ENCODE results near the gene C17orf67.

The C17orf67 gene

DNA sequence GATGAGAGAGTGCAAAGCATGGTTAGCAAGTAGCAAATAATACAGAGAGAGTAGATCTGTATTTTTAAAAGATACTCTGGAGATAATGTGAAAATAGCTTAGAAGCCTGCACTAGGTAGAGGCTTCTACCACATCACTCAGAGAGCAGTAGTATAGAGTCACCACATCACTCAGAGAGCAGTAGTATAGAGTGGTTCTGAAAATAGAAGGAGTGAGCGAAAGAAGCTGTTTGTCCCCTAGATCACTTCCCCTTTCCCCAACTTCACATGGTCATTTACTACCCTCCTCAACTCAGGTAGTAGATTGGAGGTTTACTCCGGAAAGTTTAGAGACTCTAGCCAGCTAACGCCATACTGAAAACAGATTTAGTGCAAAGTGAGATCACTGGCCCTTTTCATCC is 17.3 kb upstream of the C17orf67 start:
- TF ChIP-seq, protein P1, sequence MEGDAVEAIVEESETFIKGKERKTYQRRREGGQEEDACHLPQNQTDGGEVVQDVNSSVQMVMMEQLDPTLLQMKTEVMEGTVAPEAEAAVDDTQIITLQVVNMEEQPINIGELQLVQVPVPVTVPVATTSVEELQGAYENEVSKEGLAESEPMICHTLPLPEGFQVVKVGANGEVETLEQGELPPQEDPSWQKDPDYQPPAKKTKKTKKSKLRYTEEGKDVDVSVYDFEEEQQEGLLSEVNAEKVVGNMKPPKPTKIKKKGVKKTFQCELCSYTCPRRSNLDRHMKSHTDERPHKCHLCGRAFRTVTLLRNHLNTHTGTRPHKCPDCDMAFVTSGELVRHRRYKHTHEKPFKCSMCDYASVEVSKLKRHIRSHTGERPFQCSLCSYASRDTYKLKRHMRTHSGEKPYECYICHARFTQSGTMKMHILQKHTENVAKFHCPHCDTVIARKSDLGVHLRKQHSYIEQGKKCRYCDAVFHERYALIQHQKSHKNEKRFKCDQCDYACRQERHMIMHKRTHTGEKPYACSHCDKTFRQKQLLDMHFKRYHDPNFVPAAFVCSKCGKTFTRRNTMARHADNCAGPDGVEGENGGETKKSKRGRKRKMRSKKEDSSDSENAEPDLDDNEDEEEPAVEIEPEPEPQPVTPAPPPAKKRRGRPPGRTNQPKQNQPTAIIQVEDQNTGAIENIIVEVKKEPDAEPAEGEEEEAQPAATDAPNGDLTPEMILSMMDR (IDR thresholded peaks at IDR 0.05; ENCODE audit: low read depth, low read length), result no peak
- DNase-seq (ENCODE audit: low read depth in 2 of 2), result no peak
- H3K4me3 ChIP-seq (replicated peaks in 1 of 2; ENCODE audit: low read depth in 2 of 2, low read length in 2 of 2), result no peak overlapping the region

DNA sequence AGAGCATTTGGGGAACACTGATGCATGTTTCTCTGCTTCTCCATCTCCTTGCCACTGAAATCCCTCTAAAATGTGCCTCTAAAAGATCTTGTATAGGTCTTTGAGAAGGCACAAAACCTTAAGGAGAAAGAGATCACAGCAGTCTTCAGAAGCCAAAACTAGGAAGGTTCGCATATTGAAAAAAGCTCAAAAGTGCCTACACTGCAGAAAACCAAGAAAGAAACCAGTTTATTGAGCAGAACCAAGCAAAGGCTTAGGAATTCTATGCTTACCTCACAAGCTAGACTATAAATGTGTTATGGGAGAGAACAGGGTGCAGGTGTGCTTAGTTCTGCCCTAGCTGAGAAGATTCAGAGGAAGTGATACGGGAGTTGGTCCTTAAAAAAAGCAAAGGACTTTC is 16.9 kb upstream of the C17orf67 start:
- H3K4me3 ChIP-seq (replicated peaks in 1 of 2; ENCODE audit: low read depth in 2 of 2, low read length in 2 of 2), result no peak overlapping the region
- TF ChIP-seq, protein P1 (IDR thresholded peaks at IDR 0.05; ENCODE audit: low read depth, low read length), result no peak
- DNase-seq (ENCODE audit: low read depth in 2 of 2), result no peak

DNA sequence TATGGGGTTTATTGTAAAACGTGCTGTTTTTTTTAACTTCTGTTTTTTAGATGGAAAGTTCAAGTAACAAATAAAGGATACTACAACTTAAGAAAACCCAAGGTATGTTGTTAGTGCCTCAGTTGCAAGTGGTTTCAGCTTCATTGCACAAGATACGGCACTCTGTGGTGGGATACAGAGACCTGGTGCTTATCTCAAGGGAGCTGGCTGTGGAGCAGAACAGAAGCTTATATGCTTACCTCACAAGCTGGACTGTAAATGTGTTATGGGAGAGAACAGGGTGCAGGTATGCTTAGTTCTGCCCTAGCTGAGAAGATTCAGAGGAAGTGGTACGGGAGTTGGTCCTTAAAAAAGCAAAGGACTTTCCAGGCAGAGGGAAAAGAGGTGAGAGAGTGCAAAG is 15.4 kb upstream of the C17orf67 start:
- DNase-seq (ENCODE audit: low read depth in 2 of 2), result no peak
- no peak overlapping the region for H3K4me3 ChIP-seq (replicated peaks in 1 of 2; ENCODE audit: low read depth in 2 of 2, low read length in 2 of 2)
- TF ChIP-seq, protein P1 (IDR thresholded peaks at IDR 0.05; ENCODE audit: low read depth, low read length), result no peak

DNA sequence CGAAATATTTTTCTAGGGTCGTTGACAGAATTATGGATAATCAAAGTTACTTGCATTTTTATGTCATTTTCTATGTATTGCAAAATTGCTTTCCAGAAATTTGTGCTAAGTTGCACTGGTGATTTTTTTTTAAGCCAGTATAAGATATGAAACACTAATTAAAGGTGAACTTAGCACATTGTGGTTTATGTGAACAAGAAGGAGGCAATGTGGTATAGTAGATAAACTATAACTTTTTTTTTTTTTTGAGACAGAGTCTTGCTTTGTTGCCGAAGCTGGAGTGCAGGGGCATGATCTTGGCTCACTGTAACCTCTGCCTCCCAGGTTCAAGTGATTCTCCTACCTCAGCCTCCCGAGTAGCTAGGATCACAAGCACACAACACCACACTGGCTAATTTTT is 13.4 kb upstream of the C17orf67 start:
- TF ChIP-seq, protein P1 (IDR thresholded peaks at IDR 0.05; ENCODE audit: low read depth, low read length), result no peak
- no peak overlapping the region for H3K4me3 ChIP-seq (replicated peaks in 1 of 2; ENCODE audit: low read depth in 2 of 2, low read length in 2 of 2)
- DNase-seq (ENCODE audit: low read depth in 2 of 2), result no peak

DNA sequence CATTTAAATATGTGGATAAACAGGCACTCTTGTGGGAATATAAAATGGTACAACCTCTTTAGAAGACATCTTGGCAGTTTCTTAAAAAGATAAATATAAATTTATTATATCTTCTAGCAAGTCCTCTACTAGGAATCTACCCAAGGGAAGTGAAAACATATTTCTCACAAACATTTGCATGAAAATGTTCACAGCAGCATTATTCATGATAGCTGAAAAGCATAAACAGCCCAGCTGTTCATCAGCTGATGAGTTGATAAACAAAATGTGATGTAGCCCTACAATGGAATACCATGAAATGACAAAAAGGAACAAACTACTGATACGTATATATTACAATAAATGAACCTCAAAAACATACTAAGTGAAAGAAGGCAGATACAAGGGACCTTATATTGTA is 12.2 kb upstream of the C17orf67 start:
- no peak overlapping the region for H3K4me3 ChIP-seq (replicated peaks in 1 of 2; ENCODE audit: low read depth in 2 of 2, low read length in 2 of 2)
- TF ChIP-seq, protein P1 (IDR thresholded peaks at IDR 0.05; ENCODE audit: low read depth, low read length), result no peak
- no peak for DNase-seq (ENCODE audit: low read depth in 2 of 2)

DNA sequence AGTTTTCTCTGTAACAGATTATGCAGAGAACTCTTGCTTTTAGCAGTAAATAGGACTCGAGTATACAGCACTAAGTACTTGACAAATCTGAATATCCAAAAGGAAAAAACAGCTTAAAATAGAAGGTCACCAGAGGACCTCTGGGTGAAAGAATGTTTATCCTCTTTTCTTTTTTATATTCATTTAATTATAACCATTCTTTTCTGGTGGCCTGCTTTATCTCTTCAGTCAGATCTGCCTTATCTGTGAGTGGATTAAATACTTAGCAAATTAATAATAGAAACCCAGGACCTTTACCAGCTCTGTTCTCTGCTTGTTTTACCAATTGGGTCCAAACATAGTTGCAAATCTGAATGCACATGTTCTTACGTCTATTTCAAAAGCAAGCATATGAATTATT is 8.9 kb upstream of the C17orf67 start:
- TF ChIP-seq, protein P1 (IDR thresholded peaks at IDR 0.05; ENCODE audit: low read depth, low read length), result no peak
- no peak overlapping the region for H3K4me3 ChIP-seq (replicated peaks in 1 of 2; ENCODE audit: low read depth in 2 of 2, low read length in 2 of 2)
- no peak for DNase-seq (ENCODE audit: low read depth in 2 of 2)

DNA sequence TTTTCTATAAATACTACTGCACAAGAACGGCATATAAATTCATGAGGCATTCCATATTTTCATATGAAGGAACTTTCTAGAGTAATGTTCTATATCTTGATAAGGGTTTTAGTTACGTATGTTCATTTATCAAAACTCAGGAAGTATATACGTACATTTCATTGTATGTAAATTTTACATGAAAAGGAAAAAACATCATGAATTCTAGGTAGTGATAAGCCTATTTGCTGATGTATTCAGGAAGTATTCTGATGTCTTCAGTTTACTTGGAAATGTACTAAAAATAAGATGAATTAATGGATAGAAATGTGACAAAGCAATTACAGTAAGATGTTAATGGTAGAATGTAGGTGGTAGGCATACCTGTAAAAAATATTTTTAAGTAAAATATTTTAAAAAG is 5.0 kb upstream of the C17orf67 start:
- H3K4me3 ChIP-seq (replicated peaks in 1 of 2; ENCODE audit: low read depth in 2 of 2, low read length in 2 of 2), result no peak overlapping the region
- no peak for DNase-seq (ENCODE audit: low read depth in 2 of 2)
- TF ChIP-seq, protein P1 (IDR thresholded peaks at IDR 0.05; ENCODE audit: low read depth, low read length), result no peak

Measured in cardiac fibroblast (primary cell).